DND-41 (cell line): ENCODE results near the gene VIPR1.

Experiments
- ATAC-seq: fragments of 200-7000 bp; cut with Tn5 transposase; 3 replicates; pipeline ENCODE4 v1.9.1; 2021; ENCODE audit warnings: low read depth; ENCODE audit not compliant: insufficient read depth
- DNase-seq: peaks from one replicate; pipeline ENCODE4 v3.0.0-alpha.2; 2020
- H2AFZ ChIP-seq: 2 replicates; pipeline ENCODE4 v1.6.0; 2012; ENCODE audit warnings: low read depth, low read length
- H3K27ac ChIP-seq: 2 replicates; pipeline ENCODE4 v1.5.1; 2012; ENCODE audit warnings: low read length, inconsistent platforms
- H3K27me3 ChIP-seq: fragments of 200-600 bp; sonication (generic); 2 replicates; pipeline ENCODE4 v1.6.0; 2012; ENCODE audit warnings: low read length, mild to moderate bottlenecking, inconsistent platforms; ENCODE audit not compliant: insufficient read depth, poor library complexity
- H3K36me3 ChIP-seq: 2 replicates; pipeline ENCODE4 v1.5.1; 2012; ENCODE audit warnings: low read length, inconsistent platforms; ENCODE audit not compliant: insufficient read depth
- H3K4me1 ChIP-seq: 2 replicates; pipeline ENCODE4 v1.5.1; 2012; ENCODE audit warnings: mild to moderate bottlenecking, low read length; ENCODE audit not compliant: insufficient read depth
- H3K4me2 ChIP-seq: 2 replicates; pipeline ENCODE4 v1.6.0; 2012; ENCODE audit warnings: mild to moderate bottlenecking, moderate library complexity, low read length, inconsistent platforms; ENCODE audit not compliant: insufficient read depth
- H3K4me3 ChIP-seq, 2 experiments: fragments of 200-600 bp in 1 of 2; shearing (Covaris generic) in 1 of 2; 2 replicates each; pipeline ENCODE4 v1.5.1; 2012 to 2016; ENCODE audit warnings: inconsistent platforms in 2 of 2, low read length in 2 of 2, mild to moderate bottlenecking in 2 of 2, low read depth in 1 of 2, moderate library complexity in 1 of 2
- H3K79me2 ChIP-seq: 2 replicates; pipeline ENCODE4 v1.6.0; 2012; ENCODE audit warnings: low read length, inconsistent platforms; ENCODE audit not compliant: insufficient read depth
- H3K9ac ChIP-seq: 2 replicates; pipeline ENCODE4 v1.6.0; 2012; ENCODE audit warnings: low read depth, mild to moderate bottlenecking, inconsistent platforms, low read length, moderate library complexity
- H3K9me3 ChIP-seq: 2 replicates; pipeline ENCODE4 v1.5.1; 2012; ENCODE audit warnings: low read length, moderate library complexity, mild to moderate bottlenecking, inconsistent platforms; ENCODE audit not compliant: insufficient read depth, severe bottlenecking
- H4K20me1 ChIP-seq: 2 replicates; pipeline ENCODE4 v1.6.0; 2012; ENCODE audit warnings: low read length; ENCODE audit not compliant: insufficient read depth
- EZH2 ChIP-seq: IDR thresholded peaks from 3 replicates; pipeline ENCODE4 v1.6.1; 2012; ENCODE audit warnings: borderline replicate concordance, low read depth, mild to moderate bottlenecking, moderate library complexity, low read length, inconsistent platforms; ENCODE audit not compliant: severe bottlenecking
- TF ChIP-seq, protein P1 (sequence below): IDR thresholded peaks from 2 replicates; pipeline ENCODE4 v1.5.1; 2012; ENCODE audit warnings: borderline replicate concordance, low read length, moderate library complexity, mild to moderate bottlenecking; ENCODE audit not compliant: poor library complexity, severe bottlenecking; ENCODE audit errors: extremely low read depth

Gene VIPR1

DNA sequence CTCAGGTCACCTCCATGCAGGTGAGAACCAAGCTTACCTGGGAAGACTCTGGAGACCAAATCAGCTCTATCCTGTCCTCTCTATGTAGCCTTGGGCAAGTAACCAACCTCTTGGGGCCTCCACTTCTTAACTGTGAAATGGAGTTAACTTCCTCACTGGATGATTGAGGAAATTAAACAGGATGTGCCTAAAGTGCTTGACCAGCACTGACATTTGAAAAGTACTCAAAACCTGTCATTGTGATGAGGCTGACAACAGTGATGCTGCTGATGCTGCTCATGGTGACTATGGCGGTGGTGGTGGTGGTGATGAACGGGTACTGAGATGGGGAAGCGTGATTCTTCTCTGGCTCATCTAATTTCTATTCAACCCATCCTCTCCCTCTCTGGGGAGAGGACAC, 22.3 kb downstream of the VIPR1 start:
- no peak for DNase-seq
- H3K79me2 ChIP-seq: no peaks in the 10 kb centered on the region
- no peaks in the 10 kb centered on the region for H3K9me3 ChIP-seq
- H3K27me3 ChIP-seq: no peaks in the 10 kb centered on the region
- no peak for TF ChIP-seq EZH2
- TF ChIP-seq, protein P1, sequence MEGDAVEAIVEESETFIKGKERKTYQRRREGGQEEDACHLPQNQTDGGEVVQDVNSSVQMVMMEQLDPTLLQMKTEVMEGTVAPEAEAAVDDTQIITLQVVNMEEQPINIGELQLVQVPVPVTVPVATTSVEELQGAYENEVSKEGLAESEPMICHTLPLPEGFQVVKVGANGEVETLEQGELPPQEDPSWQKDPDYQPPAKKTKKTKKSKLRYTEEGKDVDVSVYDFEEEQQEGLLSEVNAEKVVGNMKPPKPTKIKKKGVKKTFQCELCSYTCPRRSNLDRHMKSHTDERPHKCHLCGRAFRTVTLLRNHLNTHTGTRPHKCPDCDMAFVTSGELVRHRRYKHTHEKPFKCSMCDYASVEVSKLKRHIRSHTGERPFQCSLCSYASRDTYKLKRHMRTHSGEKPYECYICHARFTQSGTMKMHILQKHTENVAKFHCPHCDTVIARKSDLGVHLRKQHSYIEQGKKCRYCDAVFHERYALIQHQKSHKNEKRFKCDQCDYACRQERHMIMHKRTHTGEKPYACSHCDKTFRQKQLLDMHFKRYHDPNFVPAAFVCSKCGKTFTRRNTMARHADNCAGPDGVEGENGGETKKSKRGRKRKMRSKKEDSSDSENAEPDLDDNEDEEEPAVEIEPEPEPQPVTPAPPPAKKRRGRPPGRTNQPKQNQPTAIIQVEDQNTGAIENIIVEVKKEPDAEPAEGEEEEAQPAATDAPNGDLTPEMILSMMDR: no peak
- no peak for ATAC-seq
- H3K4me3 ChIP-seq: no peak overlapping the region
- H4K20me1 ChIP-seq: no peaks in the 10 kb centered on the region
- H2AFZ ChIP-seq: no peak overlapping the region
- no peak overlapping the region for H3K27ac ChIP-seq
- H3K9ac ChIP-seq: no peak overlapping the region
- H3K36me3 ChIP-seq: no peaks in the 10 kb centered on the region
- no peak overlapping the region for H3K4me2 ChIP-seq
- no peaks in the 10 kb centered on the region for H3K4me1 ChIP-seq

DNA sequence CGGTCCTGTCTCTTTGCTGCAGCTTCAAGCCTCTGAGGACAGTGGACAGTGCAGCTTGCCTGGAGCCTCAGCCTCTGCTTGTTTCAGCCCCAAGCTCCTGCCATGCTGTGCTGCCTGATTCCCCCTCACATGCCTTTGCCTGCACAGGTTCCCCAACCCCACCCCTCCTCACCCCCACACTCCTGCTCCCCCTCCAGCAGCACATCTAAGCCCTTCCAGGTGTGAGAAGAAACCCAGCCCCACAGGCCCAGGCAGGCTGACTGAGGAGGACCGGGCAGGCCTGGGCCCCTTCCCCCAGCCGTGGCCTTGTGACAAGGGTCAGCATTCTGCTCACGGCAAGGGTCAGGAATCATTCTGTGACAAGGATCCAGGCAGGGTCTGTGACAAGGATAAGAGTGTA, 22.8 kb downstream of the VIPR1 start:
- H3K9ac ChIP-seq: no peak overlapping the region
- no peak overlapping the region for H2AFZ ChIP-seq
- H4K20me1 ChIP-seq: no peaks in the 10 kb centered on the region
- H3K79me2 ChIP-seq: no peaks in the 10 kb centered on the region
- no peaks in the 10 kb centered on the region for H3K36me3 ChIP-seq
- H3K27ac ChIP-seq: no peak overlapping the region
- H3K4me3 ChIP-seq: no peak overlapping the region
- no peak overlapping the region for H3K4me2 ChIP-seq
- no peaks in the 10 kb centered on the region for H3K4me1 ChIP-seq
- no peaks in the 10 kb centered on the region for H3K27me3 ChIP-seq
- no peak for DNase-seq
- ATAC-seq: no peak
- TF ChIP-seq EZH2: no peak
- H3K9me3 ChIP-seq: no peaks in the 10 kb centered on the region

DNA sequence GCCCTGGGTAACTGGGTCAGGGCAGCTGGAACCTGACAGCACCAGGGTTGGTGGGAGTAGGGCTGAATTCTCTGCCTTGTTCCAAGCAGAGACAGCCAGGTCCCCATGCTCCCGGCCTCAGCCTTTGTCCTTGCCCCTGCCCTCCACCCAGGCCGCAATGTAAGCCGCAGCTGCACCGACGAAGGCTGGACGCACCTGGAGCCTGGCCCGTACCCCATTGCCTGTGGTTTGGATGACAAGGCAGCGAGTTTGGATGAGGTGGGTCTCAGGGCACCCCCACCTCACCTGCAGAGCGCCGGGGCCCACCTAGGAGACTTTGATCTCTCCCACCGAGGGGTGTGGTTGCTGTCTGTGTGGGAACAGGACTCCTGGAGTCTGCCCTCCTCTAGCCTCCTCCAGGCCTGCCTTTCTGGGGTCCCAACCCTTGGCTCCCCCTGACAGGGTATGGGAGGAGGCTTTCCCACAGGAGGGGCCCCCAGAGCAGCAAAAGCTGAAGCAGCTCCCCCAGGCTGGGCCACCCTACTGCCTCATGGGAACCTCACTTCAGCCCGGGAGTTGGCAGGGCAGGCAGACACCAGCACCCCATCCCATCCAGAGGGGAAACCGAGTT, 23.4 kb downstream of the VIPR1 start:
- TF ChIP-seq, protein P1: no peak
- TF ChIP-seq EZH2: no peak
- Histone ChIP-seq H2AFZ (no peak overlapping the region), H3K4me1 (no peaks in the 10 kb centered on the region), H3K9ac (no peak overlapping the region), H3K4me2 (no peak overlapping the region), H3K27me3 (no peaks in the 10 kb centered on the region), H3K4me3 (no peak overlapping the region), H4K20me1 (no peaks in the 10 kb centered on the region), H3K79me2 (no peaks in the 10 kb centered on the region), H3K27ac (no peak overlapping the region), H3K36me3 (no peaks in the 10 kb centered on the region), H3K9me3 (no peaks in the 10 kb centered on the region)
- DNase-seq: no peak
- ATAC-seq: no peak

DNA sequence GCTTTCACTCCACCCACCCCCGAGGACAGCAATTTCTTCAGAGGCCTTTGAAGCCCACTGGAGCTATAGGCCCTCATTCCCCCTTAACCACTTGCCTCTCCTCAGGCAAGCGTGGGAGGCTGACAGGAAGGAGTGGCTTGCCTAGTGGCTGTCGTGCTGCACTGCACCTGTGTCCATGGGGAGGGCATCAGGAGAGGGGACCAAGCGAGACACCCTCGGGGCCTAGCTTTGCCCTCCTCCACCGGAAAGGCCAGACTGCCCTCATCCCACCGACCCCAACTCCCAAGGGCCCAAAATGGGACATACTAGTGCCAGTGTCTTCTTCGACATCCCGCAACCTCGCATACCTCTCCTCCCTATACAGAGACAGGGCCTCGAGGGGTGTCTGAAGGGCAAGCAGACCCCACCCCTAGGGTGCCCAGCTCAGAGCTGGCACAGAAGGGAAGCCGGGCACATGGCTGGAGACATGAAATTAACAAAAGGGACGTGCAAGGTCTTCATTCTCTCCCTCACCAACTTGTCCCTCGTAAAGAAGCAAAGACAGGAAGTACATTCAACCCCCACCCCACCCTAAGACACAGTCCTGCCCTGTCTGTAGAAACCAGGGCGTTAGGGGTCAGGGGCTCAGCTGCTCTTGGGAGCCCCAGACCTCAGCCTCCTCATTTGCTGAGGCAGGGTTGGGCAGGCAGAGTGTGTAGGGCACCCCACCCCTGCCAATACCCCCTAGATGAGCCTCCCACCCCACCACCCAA, 24.3 kb downstream of the VIPR1 start:
- DNase-seq (peak; percentile 17), ATAC-seq (peak; percentile 75)
- no peaks in the 10 kb centered on the region for H3K36me3 ChIP-seq
- TF ChIP-seq, protein P1: peak; percentile 23
- TF ChIP-seq EZH2: no peak
- no peak overlapping the region for H3K4me3 ChIP-seq
- H2AFZ ChIP-seq: no peak overlapping the region
- no peak overlapping the region for H3K27ac ChIP-seq
- H3K9ac ChIP-seq: no peak overlapping the region
- H3K9me3 ChIP-seq: no peaks in the 10 kb centered on the region
- H4K20me1 ChIP-seq: no peaks in the 10 kb centered on the region
- no peaks in the 10 kb centered on the region for H3K79me2 ChIP-seq
- H3K27me3 ChIP-seq: no peaks in the 10 kb centered on the region
- H3K4me1 ChIP-seq: no peaks in the 10 kb centered on the region
- H3K4me2 ChIP-seq: no peak overlapping the region
